Measurements from ENCODE around the gene CMSS1.

GRCh38 chr3:100081311-100081710 is 263.6 kb downstream of the CMSS1 start:
- TF ChIP-seq CTCF (conservative IDR thresholded peaks at IDR 0.05) (no peak), ZFX (IDR thresholded peaks at IDR 0.05) (no peak)

Data from C4-2B (cell line).